ENCODE results near the gene PCDHGC4. TPM values are rescaled to one million over a fixed set of nuclear protein-coding genes. Genes with fewer than 3 reads are reported as not detected.

Gene PCDHGC4
- total and polyA plus RNA-seq, 9 donors = 0.22 to 4.5 (median 2.3) TPM

DNA sequence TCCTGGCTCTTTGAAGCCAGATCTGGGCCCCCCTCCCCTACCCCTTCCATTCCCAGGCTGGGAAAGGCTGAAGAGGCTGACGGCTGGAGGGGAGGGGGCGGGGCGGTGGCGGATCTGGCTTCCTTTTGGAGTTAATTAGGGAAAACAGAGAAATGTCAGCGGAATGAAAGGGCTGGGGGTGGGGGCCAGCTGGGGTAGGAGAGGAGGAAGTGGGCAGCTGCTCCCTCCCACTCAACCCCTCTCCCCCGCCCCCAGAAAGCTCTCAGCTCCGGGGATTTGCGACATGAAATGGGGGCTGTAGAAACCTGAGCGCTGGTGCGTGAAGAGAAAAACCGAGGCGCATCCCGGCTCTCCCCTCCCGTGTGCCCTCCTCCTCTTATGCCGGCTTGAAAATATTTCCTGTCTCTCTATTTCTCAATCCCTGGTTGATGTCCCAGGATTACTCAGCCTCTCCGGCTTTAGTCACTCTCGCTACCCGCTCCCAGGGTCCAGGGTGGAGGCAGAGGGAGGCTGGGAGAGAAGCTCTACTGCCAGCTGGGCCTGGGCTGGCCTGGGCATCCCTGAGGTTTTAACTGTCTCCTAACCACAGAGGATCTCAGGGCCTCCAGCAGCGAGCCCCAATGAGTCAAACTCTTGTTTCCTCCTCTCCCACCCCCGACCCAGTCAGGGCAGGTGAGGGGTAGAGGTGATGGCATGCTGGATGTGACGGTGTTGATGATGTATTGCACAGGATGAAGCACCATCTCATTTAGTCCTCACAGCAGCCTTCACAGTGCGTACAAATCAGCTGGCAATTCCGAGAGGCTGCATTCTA, 24.2 kb downstream of the PCDHGC4 start:
- peak overlapping the region; percentile 48 to 88 for H3K27ac ChIP-seq
- no peaks in the 10 kb centered on the region for H3K36me3 ChIP-seq
- H3K9me3 ChIP-seq = no peaks in the 10 kb centered on the region
- peak overlapping the region; percentile 17 for H3K4me3 ChIP-seq
- 8 to 11% (median 9%) methylated on average over 23 of the region's 23 CpGs for WGBS, 3 donors
- DNase-seq = peak; percentile 72 to 85 (median 74)
- peaks cover 13% of the 10 kb centered on the region for H3K4me1 ChIP-seq (ENCODE audit: insufficient read depth)
- no peaks in the 10 kb centered on the region for H3K27me3 ChIP-seq
- TF ChIP-seq EP300 (IDR thresholded peaks at IDR 0.05) (no peak), POLR2A (IDR thresholded peaks at IDR 0.05) (peak; percentile 70)
- intact Hi-C loops (cut with DNase I) = no loop called here

DNA sequence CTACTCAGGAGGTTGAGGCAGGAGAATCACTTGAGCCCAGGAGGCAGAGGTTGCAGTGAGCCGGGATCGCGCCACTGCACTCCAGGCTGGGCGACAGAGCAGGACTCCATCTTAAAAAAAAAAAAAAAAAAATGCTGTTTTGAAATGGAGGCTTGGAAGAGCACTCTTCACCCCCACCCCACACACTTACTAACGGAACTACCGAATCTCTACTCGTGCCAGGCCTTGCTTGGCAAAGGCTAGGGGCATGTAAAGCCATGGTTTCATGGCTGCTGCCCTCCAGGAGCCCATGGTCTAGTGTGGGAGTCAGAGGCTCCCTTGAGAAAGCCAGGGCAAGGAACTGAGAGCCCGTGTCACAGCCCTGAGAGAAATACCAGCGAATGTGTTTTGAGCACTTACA, 25.3 kb downstream of the PCDHGC4 start:
- DNase-seq = no peak
- intact Hi-C loops (cut with DNase I) = loop anchor here in 2 of 4 donors (5.0 kb wide), 2 partner anchors 33 to 52 kb away; partner anchors contain the start of gene PCDHGC3 (in 2 of the 2)
- TF ChIP-seq CTCF (IDR thresholded peaks at IDR 0.05) (no peak), POLR2A (IDR thresholded peaks at IDR 0.05) (no peak), EP300 (IDR thresholded peaks at IDR 0.05) (no peak)
- no peaks in the 10 kb centered on the region for H3K27me3 ChIP-seq
- H3K4me3 ChIP-seq = no peak overlapping the region
- no peaks in the 10 kb centered on the region for H3K36me3 ChIP-seq
- peaks cover 17% of the 10 kb centered on the region for H3K4me1 ChIP-seq (ENCODE audit: insufficient read depth)
- H3K27ac ChIP-seq = peak overlapping the region in 1 of 2 donors; percentile 88
- 89 to 94% (median 91%) methylated on average over 9 of the region's 9 CpGs for WGBS, 3 donors
- no peaks in the 10 kb centered on the region for H3K9me3 ChIP-seq

- no peaks in the 10 kb centered on the region for H3K9me3 ChIP-seq
- DNase-seq = peak in 1 of 5 donors; percentile 44
- H3K36me3 ChIP-seq = no peaks in the 10 kb centered on the region
- H3K4me3 ChIP-seq = no peak overlapping the region
- H3K4me1 ChIP-seq (ENCODE audit: insufficient read depth) = peaks cover 19% of the 10 kb centered on the region
- TF ChIP-seq EP300 (IDR thresholded peaks at IDR 0.05) (no peak), CTCF (IDR thresholded peaks at IDR 0.05) (no peak), POLR2A (IDR thresholded peaks at IDR 0.05) (no peak)
- no peak overlapping the region for H3K27ac ChIP-seq
- no peaks in the 10 kb centered on the region for H3K27me3 ChIP-seq
- intact Hi-C loops (cut with DNase I) = loop anchor here in 2 of 4 donors (5.0 kb wide), 2 partner anchors 34 to 51 kb away; partner anchors contain the start of gene PCDHGC3 (in 2 of the 2)
- WGBS, 3 donors = 90 to 91% (median 91%) methylated on average over 14 of the region's 14 CpGs
These were observed 26.2 kb downstream of the PCDHGC4 start for GRCh38 chr5:141510850-141511601.

DNA sequence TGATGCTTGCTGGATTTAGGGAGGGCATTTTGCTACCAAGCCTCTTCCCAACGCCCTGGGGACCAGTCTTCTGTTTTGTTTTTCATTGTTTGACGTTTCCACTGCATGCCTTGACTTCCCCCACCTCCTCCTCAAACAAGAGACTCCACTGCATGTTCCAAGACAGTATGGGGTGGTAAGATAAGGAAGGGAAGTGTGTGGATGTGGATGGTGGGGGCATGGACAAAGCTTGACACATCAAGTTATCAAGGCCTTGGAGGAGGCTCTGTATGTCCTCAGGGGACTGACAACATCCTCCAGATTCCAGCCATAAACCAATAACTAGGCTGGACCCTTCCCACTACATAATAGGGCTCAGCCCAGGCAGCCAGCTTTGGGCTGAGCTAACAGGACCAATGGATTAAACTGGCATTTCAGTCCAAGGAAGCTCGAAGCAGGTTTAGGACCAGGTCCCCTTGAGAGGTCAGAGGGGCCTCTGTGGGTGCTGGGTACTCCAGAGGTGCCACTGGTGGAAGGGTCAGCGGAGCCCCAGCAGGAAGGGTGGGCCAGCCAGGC, 27.0 kb downstream of the PCDHGC4 start:
- DNase-seq = no peak
- Histone ChIP-seq H3K36me3 (no peaks in the 10 kb centered on the region), H3K9me3 (no peaks in the 10 kb centered on the region), H3K4me1 (ENCODE audit: insufficient read depth) (peaks cover 19% of the 10 kb centered on the region), H3K27me3 (no peaks in the 10 kb centered on the region), H3K27ac (peak overlapping the region; percentile 74 to 82), H3K4me3 (peak overlapping the region; percentile 64)
- 54 to 63% (median 60%) methylated on average over 4 of the region's 4 CpGs for WGBS, 3 donors
- TF ChIP-seq EP300 (IDR thresholded peaks at IDR 0.05) (no peak), POLR2A (IDR thresholded peaks at IDR 0.05) (no peak), CTCF (IDR thresholded peaks at IDR 0.05) (no peak)
- intact Hi-C loops (cut with DNase I) = loop anchor here in 3 of 4 donors (2.0 to 5.0 kb wide), 3 partner anchors 35 to 50 kb away; partner anchors contain the start of gene PCDHGC3 (in 3 of the 3)
